ENCODE data around the gene CHRNA9.

CHRNA9 gene

DNA sequence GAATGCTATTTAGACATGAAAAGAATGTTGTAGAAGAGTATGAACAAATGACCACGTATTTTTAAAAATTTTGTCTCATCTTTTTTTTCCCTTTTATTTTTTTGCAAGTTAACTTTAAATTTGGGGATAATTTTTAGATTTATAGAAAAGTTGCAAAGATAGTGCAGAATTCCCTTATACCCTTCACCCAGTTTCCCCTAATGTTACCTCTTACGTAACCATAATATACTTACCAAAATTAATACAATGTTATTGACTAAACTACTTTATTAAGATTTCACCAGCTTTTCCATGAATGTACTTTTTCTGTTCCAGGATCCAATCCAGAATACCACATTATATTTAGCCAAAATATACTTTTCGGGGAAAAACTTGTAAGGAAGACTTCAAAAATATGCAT, 12.3 kb downstream of the CHRNA9 start:
- DNase-seq, result no peak

DNA sequence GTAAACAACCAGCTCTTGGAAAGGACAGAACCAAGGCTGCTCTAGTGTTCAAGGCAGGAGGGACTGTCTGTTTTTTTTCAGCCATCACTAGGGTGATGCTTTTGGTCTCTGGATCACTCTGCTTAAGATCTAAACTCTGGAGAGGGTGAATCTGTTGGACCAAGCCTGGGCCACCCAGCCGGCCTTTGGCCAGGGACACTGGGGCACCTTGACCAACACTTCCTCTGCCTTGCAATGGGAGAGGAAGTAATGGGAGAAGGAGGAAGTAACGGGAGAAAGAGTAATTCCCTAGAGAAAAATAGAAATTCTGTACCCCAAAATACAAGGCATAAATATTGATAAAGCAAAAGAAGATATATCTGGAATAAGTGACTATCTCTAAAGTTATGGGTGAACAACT, 12.9 kb downstream of the CHRNA9 start:
- DNase-seq, result no peak

GRCh38 chr4:40349561-40350198, 14.5 kb downstream of the CHRNA9 start:
- no peak for DNase-seq

DNA sequence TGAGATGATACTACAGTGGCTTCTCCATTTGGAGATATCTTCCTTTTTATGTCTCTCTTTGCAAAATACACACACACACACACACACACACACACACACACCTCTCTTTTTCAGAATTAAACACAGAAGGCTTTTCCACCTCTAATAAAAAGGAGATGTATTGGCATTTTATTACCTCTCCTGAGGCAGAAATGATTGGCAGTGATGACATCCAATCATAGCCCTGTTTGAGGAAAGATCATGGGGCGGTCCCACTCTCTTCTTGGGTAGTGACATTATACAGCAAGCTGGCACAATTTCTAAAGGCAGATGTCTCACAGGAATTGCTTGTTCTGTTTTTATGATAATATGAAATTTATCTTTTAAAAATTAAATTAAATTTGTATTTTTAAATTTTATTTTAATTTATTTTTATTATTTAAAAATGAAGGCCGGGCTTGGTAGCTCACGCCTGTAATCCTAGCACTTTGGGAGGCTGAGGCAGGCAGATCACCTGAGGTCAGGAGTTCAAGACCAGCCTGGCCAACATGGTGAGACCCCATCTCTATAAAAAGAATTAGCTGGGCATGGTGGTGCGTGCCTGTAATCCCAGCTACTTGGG, 15.6 kb downstream of the CHRNA9 start:
- no peak for DNase-seq

GRCh38 chr4:40354158-40354557, 19.0 kb downstream of the CHRNA9 start:
- DNase-seq, result no peak

- no peak for DNase-seq
These were observed 20.0 kb downstream of the CHRNA9 start for GRCh38 chr4:40355131-40355530.

DNA sequence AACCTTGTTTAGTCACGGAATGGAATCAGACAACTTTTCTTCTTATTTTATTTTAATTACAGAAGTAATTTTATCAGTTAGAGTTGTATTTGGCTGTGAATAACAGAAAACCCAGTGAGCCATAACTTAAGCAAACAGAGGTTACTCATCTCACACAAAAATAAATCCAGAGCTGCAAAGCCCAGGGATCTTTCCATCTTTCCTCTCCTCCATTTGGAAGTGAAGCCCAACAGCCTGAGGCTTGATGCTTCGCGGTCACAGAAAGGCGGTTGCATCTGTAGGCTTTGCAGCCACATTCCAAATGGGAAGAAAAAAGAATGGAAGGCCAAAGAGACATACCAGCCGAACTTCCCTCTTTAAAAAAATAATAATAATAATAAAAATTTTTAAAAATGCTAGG, 22.6 kb downstream of the CHRNA9 start:
- no peak for DNase-seq

- no peak for DNase-seq
These were observed 26.2 kb downstream of the CHRNA9 start for GRCh38 chr4:40361338-40361737.

- DNase-seq, result no peak
These were observed 28.3 kb downstream of the CHRNA9 start for GRCh38 chr4:40363382-40363920.

DNA sequence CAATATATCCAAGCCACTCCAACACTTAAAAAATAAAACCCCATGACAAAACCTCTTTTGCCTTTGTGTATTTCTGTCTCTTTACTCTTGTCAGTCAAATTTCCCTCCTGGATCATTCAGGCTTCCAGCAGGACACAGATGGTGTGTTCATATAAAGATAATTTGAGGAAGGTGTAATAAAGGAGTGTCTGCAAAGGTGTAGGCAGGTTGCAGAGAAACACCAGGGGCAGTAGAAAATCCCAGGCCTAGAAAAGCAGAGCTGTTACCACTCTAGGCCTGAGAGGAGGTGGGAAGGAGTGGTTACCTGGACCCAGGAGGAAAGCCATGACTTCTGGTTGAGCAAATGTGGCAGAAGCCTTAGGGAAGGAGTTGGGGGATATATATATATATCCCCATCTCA, 28.8 kb downstream of the CHRNA9 start:
- DNase-seq, result no peak

GRCh38 chr4:40365766-40366165, 30.6 kb downstream of the CHRNA9 start:
- DNase-seq, result no peak

DNA sequence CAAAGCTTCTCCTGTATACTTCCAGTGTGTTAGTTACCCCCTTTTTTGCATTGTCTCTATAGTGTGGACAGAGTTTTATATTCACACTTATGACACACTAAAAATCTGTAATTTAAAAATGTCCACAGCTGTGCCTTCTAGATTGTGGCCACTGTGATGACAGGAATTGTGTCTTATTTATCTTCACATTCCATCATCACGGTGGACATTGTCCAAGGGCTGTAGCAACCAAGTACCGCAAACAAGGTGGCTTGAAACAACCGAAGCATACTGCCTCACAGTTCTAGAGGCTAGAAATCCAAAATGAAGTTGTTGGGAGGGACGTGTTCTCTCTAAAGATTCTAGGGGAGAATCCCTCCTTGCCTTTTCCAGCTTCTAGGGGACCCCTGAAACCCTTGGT, 32.3 kb downstream of the CHRNA9 start:
- DNase-seq, result no peak

GRCh38 chr4:40369437-40370274, 34.5 kb downstream of the CHRNA9 start:
- no peak for DNase-seq

GRCh38 chr4:40372651-40373050, 37.5 kb downstream of the CHRNA9 start:
- DNase-seq, result no peak

DNA sequence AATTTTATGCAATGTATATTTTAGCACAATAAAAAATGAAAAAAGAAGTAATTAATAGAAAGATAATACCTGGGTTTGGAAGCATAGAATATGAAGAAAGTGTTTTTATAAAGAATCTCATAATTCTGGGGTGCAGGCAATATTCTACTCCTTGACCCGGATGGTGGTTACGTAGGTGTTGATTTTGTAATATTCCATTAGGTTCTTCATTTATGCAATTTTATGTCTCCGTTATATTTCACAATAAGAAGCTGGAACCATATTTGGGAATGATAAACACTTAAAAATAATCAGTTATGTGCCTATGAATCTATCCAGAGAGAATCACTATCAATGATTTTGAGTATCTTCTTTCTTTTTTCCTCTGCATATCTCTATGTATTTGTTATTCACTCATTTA, 38.5 kb downstream of the CHRNA9 start:
- no peak for DNase-seq

DNA sequence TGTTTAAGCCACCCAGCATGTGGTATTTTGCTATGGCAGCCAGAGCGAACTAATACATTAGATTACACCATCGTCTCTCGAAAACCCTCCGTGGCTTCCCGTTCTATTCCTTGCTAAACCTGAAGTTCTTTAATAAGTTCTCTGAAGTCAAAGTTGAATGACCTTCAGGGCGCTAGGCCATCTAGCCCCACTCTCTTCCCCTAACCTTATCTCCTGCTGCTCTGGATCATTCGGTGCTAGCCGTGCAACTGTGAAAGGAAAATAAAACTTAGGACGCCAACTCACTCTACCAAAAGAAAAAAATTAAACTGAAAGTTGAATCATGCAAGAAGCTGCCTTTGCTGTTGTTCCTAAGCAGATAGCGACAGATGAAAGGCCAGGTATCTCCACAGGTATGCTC, 40.0 kb downstream of the CHRNA9 start:
- DNase-seq, result no peak

DNA sequence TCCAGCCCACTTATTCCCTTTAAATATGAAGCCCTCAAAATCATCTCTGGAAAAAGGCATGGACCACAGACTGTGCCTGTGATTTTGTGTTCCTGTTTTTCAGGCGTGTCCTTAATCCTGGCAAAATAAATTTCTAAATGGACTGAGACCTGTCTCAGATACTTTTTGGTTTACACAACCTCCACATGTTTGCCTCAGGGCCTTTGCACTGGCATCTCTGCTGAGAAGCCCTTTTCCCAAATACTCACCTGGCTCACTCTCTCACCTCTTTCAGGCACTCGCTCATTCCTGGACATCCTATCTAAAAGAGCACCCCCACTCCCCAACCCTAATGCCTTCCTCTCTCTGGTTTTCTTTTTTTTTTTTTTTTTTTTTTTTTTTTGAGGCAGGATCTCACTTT, 40.5 kb downstream of the CHRNA9 start:
- no peak for DNase-seq

GRCh38 chr4:40377512-40378365, 42.6 kb downstream of the CHRNA9 start:
- DNase-seq, result no peak

GRCh38 chr4:40378619-40379018, 43.5 kb downstream of the CHRNA9 start:
- no peak for DNase-seq

GRCh38 chr4:40379248-40379647, 44.1 kb downstream of the CHRNA9 start:
- DNase-seq, result no peak

- DNase-seq, result no peak
These were observed 45.5 kb downstream of the CHRNA9 start for GRCh38 chr4:40380647-40381046.

DNA sequence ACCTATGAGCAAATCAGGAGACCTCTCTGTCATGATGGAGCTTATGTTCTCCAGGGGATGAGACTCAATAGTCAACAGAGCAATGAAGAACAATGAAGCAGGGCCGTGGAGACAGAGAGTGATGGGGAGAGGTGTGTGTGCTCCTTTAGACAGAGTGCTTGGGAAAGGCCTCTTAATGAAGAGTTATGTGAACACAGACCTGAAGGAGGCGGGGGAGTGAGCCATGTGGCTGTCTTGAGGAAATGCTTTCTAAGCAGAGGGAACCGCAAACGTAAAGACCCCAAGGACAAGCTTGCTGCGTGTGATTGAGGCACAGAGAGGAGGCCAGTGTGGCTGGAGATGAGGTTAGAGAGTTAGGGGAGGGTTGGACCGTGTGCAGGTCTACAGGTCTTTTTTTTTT, 53.1 kb downstream of the CHRNA9 start:
- no peak for DNase-seq

DNA sequence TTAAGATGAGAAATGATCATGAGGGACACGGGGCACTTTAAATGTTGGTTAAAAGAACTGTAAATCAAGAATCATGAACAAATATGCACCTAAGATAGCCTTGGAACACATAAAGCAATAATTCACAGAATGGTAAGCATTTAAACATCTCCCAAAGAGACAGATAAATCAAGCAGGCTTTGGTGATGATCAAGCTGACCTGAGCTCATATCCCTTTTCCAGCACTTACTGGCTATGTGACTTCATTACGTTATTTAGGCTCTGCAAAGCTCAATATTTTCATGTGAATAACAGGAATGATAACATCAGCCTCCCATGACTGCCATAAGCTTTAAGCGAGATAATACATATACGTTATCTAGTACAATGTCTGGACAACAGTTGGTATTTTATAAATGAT, 54.9 kb downstream of the CHRNA9 start:
- no peak for DNase-seq
